Measurements from ENCODE around the gene FZR1. TPM values are rescaled to one million over a fixed set of nuclear protein-coding genes. Genes with fewer than 3 reads are reported as not detected.

FZR1 gene
- total RNA-seq, 1 experiment from 2014 or later = 53.4 TPM

DNA sequence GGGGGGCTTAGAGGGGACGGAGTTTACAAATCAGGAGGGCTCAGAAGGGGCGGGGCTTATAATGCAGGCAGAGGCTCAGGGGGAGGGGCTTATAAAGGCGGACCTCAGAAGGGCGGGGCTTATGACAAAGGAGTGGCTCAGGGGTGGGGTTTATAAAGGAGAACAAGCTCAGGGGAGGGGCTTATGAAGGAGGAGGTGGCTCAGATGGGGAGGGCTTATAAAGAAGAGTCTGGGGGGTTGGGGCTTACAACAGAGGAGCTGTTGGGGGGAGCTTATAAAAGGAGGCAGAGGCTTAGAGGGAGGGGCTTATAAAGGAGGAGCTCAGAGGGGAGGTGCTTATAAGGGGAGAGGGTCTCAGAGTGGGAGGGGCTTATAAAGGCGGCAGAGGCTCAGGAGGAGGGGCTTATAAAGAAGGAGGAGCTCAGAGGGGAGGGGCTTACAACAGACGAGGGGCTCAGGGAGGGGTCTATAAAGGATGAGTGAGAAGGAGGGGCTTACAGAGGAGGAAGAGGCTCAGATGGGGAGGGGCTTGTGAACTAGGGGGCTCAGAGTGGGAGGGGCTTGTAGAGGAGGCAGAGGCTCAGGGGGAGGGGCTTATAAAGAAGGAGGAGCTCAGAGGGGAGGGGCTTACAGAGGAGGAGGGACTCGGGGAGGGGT is 26.8 kb upstream of the FZR1 start:
- DNase-seq (ENCODE audit: low read depth in 1 of 2, low spot score in 2 of 2) = no peak
- H3K9me3 ChIP-seq (replicated peaks) = no peaks in the 10 kb centered on the region
- H3K36me3 ChIP-seq = no peaks in the 10 kb centered on the region
- H3K27me3 ChIP-seq (replicated peaks) = peaks cover 40% of the 10 kb centered on the region
- H3K4me1 ChIP-seq (replicated peaks) = peaks cover 5% of the 10 kb centered on the region
- H3K27ac ChIP-seq = no peak overlapping the region
- H3K4me3 ChIP-seq = no peak overlapping the region

DNA sequence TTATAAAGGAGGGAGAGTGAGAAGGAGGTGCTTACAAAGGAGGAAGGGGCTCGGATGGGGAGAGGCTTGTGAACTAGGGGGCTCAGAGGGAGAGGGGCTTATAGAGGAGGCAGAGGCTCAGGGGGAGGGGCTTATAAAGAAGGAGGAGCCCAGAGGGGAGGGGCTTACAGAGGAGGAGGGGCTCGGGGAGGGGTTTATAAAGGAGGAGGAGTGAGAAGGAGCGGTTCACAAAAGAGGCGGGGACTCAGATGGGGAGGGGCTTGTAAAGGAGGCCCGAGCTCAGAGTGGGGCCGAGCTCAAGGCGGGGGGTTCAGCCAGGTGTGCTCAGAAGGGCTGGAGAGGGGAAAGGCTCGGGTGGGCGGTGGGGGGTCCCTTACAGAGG is 26.3 kb upstream of the FZR1 start:
- Histone ChIP-seq H3K27me3 (replicated peaks) (peaks cover 43% of the 10 kb centered on the region), H3K9me3 (replicated peaks) (no peaks in the 10 kb centered on the region), H3K4me1 (replicated peaks) (peaks cover 5% of the 10 kb centered on the region), H3K36me3 (no peaks in the 10 kb centered on the region), H3K4me3 (no peak overlapping the region), H3K27ac (no peak overlapping the region)
- no peak for DNase-seq (ENCODE audit: low read depth in 1 of 2, low spot score in 2 of 2)

DNA sequence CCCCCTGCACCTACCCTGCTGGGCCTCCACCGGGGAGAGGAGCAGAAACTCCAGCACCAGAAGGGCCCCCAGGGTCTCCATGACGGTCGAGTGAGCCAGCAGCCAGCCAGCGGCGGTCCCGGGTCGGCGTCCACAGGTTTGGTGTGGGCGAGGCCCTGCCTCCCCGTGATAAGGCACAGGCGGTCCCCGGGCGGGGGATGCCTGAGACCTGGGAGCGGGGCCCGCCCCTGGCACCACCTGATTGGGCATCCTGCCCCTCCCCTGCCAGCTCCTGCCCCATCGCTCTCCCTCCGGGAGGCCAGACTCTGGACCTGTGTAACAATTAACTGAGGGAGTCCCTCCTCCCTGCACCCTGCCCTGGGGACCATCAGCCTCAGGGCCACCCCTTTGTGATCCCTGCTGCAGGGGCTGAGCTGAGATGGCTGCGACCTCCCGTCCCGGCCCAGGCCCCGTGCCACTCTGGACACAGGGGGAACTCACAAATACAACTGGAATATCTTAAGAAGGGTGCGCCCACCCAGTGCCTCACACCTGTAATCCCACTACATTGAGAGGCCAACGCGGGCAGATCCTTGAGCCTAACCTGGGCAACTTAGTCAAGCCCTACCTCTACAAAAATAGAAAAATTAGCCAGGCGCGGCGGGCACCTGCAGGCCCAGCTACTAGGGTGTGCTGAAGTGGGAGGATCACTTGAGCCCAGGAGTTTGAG is 25.6 kb upstream of the FZR1 start, which contains the start of gene SMIM24:
SMIM24 (minus strand) TSS at position 143 of the 709 bp plus-strand sequence; CDS start at position 81, 62 bp downstream.
- no peak within 1 kb of the TSS for H3K4me3 ChIP-seq
- H3K27ac ChIP-seq = no peak within 1 kb of the TSS
- no peaks in the 10 kb centered on the region for H3K36me3 ChIP-seq
- H3K9me3 ChIP-seq (replicated peaks) = no peaks in the 10 kb centered on the region
- H3K4me1 ChIP-seq (replicated peaks) = peaks cover 5% of the 10 kb centered on the region
- no peak for DNase-seq (ENCODE audit: low read depth in 1 of 2, low spot score in 2 of 2)
- peaks cover 43% of the 10 kb centered on the region for H3K27me3 ChIP-seq (replicated peaks)

DNA sequence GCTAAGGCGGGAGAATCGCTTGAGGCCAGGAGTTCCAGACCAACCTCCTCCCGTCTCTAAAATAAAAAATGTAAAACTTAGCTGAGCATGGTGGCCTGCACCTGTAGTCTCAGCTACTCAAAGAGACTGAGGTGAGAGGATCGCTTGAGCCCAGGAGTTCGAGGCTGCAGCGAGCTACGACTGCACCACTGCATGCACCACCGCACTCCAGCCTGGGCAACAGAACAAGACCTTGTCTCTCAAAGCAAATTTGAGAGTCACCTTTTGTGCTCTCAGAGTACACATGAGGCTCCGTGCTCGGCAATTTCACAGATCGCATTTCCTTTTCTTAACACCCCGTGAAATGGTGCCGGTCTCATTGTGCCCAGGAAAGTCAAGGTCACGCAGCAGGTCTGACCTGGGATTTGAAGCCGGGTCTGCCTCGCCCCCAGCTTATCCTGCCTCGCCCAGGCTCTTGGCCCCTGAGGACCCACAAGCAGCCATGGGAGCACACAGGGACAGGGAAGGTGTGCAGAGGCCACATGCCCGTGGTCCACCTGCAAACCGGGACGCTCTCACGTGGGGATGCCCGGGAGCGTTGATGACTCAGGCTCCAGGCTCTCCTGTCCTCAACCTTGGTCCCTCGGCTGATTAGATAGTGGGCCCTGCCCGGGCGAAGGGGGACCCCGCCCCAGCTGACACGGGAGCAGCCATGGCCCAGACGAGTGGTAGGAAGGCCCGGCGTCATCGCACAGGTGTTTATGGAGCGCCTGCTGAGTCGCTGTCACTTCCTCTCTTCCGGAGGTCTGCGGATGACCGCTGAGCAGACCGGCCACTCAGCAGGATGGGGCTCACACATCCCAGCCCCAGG is 24.6 kb upstream of the FZR1 start:
- Histone ChIP-seq H3K9me3 (replicated peaks) (no peaks in the 10 kb centered on the region), H3K36me3 (no peaks in the 10 kb centered on the region)
- no peak for DNase-seq (ENCODE audit: low read depth in 1 of 2, low spot score in 2 of 2)

DNA sequence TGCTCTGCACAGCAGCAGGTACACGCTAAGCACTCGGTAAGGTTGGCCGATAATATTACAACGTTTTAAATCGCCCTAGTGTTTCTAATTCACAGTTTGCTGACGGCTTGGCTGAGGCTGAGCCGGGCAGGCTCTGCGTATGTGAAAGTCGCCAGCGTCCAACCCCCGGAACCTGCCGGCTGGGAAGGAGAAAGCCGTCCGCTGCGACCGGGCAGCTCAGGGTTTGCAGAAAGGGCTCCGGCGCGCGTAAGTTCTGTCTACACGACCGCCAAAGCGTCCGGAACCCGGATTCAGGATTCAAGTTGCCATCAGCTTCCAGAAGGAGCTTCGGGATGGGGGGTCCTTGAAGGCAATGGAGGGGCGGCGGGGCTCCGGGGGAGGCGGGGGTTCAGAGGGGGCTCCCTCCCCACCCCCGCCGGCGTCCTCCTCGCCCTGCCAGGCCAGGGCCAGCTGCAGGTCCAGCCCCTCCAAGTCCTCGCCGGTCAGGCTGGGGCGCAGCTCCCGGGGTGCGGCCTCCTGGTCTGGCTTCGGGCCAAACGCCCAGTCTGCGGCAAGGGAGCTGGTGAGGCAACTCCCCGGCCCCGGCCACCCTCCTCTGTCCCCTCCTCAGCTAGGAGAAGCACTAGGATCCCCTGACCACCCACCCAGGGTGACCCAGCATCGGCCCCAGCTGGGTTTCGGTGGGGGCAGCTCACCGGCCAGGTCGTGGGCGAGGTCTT is 23.4 kb upstream of the FZR1 start:
- no peak overlapping the region for H3K27ac ChIP-seq

More for the DNA sequence above, 24.6 kb upstream of the FZR1 start:
- H3K4me3 ChIP-seq = no peak overlapping the region
- peaks cover 43% of the 10 kb centered on the region for H3K27me3 ChIP-seq (replicated peaks)
- peaks cover 5% of the 10 kb centered on the region for H3K4me1 ChIP-seq (replicated peaks)
- no peak overlapping the region for H3K27ac ChIP-seq

DNA sequence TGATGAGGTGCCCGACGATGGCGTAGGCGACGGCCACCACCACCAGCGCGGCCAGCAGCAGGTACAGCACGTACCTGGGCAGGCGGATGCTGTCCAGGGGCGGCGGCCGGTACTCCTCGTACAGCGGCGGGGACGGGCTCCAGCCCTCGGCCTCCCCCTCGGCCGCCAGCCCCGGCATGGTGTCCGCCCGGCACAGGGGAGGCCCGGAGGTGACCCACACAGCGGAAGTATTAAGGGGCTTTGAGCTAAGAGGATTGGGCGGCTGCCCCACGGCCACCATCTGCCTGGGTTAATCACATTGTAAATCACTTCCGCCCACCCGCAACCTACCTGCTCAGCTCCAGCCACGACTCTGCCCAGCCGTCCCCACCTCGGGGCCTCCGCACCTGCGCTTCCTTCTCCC is 22.9 kb upstream of the FZR1 start, which contains the start of gene SMIM44:
SMIM44 (minus strand) TSS at position 216 of the 403 bp plus-strand sequence; CDS start at position 178, 38 bp downstream.
- Histone ChIP-seq H3K36me3 (no peaks in the 10 kb centered on the region), H3K27me3 (replicated peaks) (peaks cover 43% of the 10 kb centered on the region), H3K4me3 (no peak within 1 kb of the TSS), H3K9me3 (replicated peaks) (no peaks in the 10 kb centered on the region), H3K4me1 (replicated peaks) (peaks cover 5% of the 10 kb centered on the region), H3K27ac (no peak within 1 kb of the TSS)
- DNase-seq (ENCODE audit: low read depth in 1 of 2, low spot score in 2 of 2) = no peak

More for the DNA sequence above, 23.4 kb upstream of the FZR1 start:
- H3K36me3 ChIP-seq = no peaks in the 10 kb centered on the region
- no peaks in the 10 kb centered on the region for H3K9me3 ChIP-seq (replicated peaks)
- H3K27me3 ChIP-seq (replicated peaks) = peaks cover 43% of the 10 kb centered on the region
- no peak overlapping the region for H3K4me3 ChIP-seq
- H3K4me1 ChIP-seq (replicated peaks) = peaks cover 5% of the 10 kb centered on the region
- no peak for DNase-seq (ENCODE audit: low read depth in 1 of 2, low spot score in 2 of 2)

DNA sequence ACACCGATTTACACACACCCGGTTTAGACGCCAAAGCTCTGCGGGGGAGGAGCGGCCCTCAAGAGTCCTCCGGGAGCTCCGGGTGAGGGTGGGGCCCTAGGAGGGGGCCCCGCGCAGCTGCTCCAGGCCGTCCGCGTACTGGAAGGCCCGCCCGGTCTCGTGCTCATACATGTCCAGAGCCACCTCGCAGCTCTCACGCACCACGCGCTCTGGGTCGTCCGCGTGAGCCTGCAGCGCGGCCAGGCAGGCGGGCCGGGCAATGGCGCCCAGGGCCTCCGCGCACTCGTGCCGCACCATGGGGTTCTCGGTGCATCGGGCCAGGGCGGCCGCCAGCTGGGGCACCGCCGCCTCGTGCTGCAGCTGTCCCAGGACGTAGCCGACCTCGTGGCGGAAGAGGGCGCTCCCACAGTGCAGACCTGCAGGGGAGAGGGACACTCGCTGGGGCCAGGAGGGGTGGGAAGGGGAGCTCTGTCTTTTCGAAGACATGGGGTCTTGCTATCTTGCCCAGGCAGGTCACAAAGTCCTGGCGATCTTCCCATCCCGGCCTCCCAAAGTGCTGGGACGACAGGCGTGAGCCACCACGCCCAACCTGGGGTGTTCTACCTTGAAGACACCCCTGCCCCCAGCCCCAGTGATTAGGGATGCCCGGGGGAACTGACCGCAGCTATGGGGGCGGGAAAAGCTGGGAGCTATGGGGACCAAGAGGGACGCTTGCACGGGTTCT is 14.6 kb upstream of the FZR1 start:
- Histone ChIP-seq H3K36me3 (peaks cover 52% of the 10 kb centered on the region), H3K27ac (no peak overlapping the region), H3K27me3 (replicated peaks) (no peaks in the 10 kb centered on the region), H3K4me1 (replicated peaks) (no peaks in the 10 kb centered on the region), H3K9me3 (replicated peaks) (no peaks in the 10 kb centered on the region), H3K4me3 (no peak overlapping the region)
- DNase-seq (ENCODE audit: low read depth in 1 of 2, low spot score in 2 of 2) = no peak

DNA sequence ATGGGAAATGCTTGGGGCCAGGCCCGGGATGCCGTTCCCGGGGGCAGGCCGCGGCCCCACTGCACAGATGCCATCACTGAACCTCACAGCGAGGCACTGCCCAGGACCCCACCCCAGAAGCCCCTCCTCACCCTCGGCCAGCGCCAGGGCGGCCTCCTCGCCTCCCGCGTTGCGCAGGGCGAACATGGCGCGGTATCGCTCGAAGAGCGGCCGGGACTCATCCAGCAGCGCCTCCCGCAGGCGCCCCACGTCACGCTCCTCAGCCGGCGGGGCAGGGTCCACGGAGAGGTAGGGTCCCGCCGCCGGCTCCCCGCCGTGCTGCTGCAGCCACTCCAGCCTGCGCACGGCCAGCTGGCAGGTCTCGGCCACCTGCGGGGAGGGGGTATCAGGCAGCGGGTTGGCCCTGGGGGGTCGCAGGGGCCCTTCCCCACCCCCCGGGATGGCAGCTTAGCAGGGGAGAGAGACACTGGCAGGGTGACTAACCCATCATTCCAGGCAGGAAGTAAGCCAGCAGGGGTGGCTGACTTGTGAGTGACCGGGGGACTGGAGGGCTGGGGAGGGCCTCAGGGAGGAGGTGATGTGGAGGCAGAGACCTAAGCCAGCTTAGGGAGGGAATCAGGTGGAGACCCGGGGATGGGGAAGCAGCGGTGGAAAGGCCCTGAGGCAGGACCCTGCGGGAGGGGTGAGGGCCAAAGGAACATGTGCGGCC is 13.8 kb upstream of the FZR1 start:
- Histone ChIP-seq H3K9me3 (replicated peaks) (no peaks in the 10 kb centered on the region), H3K4me3 (no peak overlapping the region), H3K36me3 (peaks cover 53% of the 10 kb centered on the region), H3K4me1 (replicated peaks) (no peaks in the 10 kb centered on the region), H3K27me3 (replicated peaks) (no peaks in the 10 kb centered on the region), H3K27ac (no peak overlapping the region)
- no peak for DNase-seq (ENCODE audit: low read depth in 1 of 2, low spot score in 2 of 2)

DNA sequence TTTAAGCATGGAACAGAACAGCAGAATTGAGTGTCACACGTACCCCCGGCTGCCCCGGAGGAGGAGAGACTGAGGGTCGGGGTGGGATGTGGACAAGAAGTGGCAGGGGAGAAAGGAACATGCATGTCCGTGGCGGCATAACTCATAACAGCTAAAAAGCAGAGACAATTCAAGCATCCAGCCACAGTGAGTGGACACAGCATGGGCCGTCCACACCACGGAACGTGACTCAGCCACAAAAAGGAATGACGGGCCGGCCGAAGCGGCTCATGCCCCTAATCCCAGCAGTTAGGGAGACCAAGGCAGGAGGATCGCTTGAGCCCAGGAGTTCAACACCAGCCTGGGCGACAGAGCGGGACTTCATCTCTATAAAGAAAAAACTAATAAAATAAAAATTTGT is 13.2 kb upstream of the FZR1 start:
- no peaks in the 10 kb centered on the region for H3K27me3 ChIP-seq (replicated peaks)
- no peaks in the 10 kb centered on the region for H3K9me3 ChIP-seq (replicated peaks)
- no peak overlapping the region for H3K4me3 ChIP-seq
- peaks cover 53% of the 10 kb centered on the region for H3K36me3 ChIP-seq
- no peaks in the 10 kb centered on the region for H3K4me1 ChIP-seq (replicated peaks)
- no peak overlapping the region for H3K27ac ChIP-seq
- DNase-seq (ENCODE audit: low read depth in 1 of 2, low spot score in 2 of 2) = no peak

DNA sequence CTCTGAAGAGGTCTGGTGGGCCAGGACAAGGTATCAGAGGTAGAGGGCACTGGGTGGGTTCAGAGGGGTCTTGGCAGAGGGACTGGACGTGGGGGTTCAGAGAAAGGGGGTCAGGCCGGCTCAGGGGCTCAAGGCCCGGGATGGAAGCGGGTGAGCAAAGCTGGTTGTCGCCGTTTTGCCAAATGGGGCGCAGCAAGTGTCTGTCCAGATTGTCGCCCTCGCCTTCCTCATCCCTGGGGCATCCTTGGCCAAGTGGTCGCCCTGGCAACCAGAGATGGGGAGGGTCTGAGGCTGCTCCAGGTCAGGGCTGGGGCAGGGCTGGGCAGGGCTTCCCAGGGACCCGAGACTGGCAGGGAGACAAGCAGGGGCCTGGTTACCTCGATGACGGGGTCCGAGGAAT is 12.5 kb upstream of the FZR1 start:
- Histone ChIP-seq H3K27me3 (replicated peaks) (no peaks in the 10 kb centered on the region), H3K4me1 (replicated peaks) (no peaks in the 10 kb centered on the region), H3K9me3 (replicated peaks) (no peaks in the 10 kb centered on the region), H3K4me3 (no peak overlapping the region), H3K27ac (no peak overlapping the region), H3K36me3 (peaks cover 53% of the 10 kb centered on the region)
- DNase-seq (ENCODE audit: low read depth in 1 of 2, low spot score in 2 of 2) = no peak

DNA sequence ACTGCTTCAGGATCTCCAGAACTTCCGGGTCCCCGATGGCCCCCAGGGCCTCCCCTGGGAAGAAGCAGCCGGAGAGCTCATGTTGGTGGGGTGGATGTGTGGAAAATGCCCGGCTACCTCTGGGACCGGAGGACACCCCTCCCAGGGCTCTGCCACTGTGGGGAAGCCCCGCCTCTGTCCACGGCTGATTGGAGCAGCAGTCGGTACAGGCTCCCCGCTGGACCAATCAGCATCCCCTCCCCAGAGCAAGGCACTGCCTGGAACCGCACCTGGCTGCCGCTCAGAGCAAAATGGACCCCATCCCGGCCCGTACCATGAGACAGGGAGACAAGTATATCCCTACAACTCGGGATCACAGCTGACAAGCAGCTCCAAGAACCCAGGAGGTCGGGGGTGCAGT is 12.1 kb upstream of the FZR1 start:
- Histone ChIP-seq H3K36me3 (peaks cover 55% of the 10 kb centered on the region), H3K27ac (no peak overlapping the region), H3K27me3 (replicated peaks) (no peaks in the 10 kb centered on the region), H3K4me1 (replicated peaks) (no peaks in the 10 kb centered on the region), H3K9me3 (replicated peaks) (no peaks in the 10 kb centered on the region), H3K4me3 (no peak overlapping the region)
- DNase-seq (ENCODE audit: low read depth in 1 of 2, low spot score in 2 of 2) = no peak

DNA sequence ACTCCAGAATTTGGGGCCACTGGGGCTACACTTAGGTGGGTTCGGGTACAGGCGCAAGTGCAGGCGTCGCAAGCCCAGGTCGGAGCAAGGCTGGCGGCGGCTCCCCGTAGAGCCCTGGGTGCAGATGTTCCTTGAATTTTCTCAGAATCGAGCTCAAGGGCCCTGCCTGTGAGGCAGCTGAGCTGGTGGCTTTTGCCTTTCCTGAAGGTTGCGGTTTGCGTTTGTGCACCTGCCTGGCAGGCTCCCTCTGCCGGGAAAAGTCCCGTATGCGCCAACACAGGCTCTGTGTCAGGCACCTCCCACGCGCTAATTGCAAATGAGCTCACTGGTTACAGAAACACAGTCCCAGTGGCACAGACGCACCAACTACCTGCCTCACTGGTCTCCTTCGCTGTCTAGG is 11.6 kb upstream of the FZR1 start:
- no peak overlapping the region for H3K27ac ChIP-seq
- no peaks in the 10 kb centered on the region for H3K27me3 ChIP-seq (replicated peaks)
- no peak overlapping the region for H3K4me3 ChIP-seq
- peaks cover 58% of the 10 kb centered on the region for H3K36me3 ChIP-seq
- H3K9me3 ChIP-seq (replicated peaks) = no peaks in the 10 kb centered on the region
- DNase-seq (ENCODE audit: low read depth in 1 of 2, low spot score in 2 of 2) = no peak
- peaks cover 3% of the 10 kb centered on the region; the same call in 1 of the 2 replicates for H3K4me1 ChIP-seq (replicated peaks)

All from SJSA1 (cell line).